Peyer's patch (tissue), 4 donors: ENCODE results near the gene CEACAM4.

Experiments
- CTCF ChIP-seq, 6 experiments: fragments of 450-650 bp in 4 of 6; fragments of 200-600 bp in 2 of 6; sonication (generic) in 1 of 6; IDR thresholded peaks; one replicate each; pipeline ENCODE4 v1.5.1; 2017 to 2019; ENCODE audit warnings: antibody characterized with exemption in 6 of 6, mild to moderate bottlenecking in 3 of 6, moderate library complexity in 1 of 6
- POLR2A ChIP-seq, 2 donors: fragments of 450-650 bp; IDR thresholded peaks; one replicate each; pipeline ENCODE4 v1.5.1; 2017; ENCODE audit warnings: antibody characterized with exemption in 2 of 2, mild to moderate bottlenecking in 2 of 2, moderate library complexity in 2 of 2

GRCh38 chr19:41626278-41626677 is 596 bp downstream of the CEACAM4 start:
- TF ChIP-seq POLR2A (IDR thresholded peaks at IDR 0.05) (no peak), CTCF (IDR thresholded peaks at IDR 0.05) (no peak)
